ENCODE results near the gene LRRC23. TPM values are rescaled to one million over a fixed set of nuclear protein-coding genes. Genes with fewer than 3 reads are reported as not detected.

Gene LRRC23
- polyA plus RNA-seq, 2 of the 4 experiments (the other 2 are of a cell fraction): 19.1 to 33.3 TPM

DNA sequence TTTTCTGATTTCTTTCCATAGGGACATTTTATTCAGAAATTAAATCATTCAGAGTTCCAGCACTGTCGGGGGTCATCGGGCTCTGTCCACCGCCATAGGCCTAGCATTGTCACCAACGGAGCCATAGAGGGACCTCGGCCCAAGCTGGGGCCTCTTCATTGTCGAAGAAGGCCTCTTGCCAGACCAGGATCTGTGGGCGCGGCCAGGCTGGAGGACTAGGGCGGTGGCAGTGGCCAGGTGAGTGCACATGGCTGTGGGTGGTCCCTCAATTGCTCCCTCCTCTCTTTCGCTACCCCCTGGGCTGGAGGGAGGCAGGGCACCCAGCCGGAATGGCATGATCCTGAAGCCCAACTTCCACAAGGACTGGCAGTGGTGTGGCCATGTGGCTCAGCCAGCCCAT, 20.9 kb upstream of the LRRC23 start:
- DNase-seq (ENCODE audit: low read depth in 1 of 2, low spot score in 1 of 2): no peak
- no peak for FAIRE-seq
- no peak for ATAC-seq
- no peaks in the 10 kb centered on the region for H3K9me3 ChIP-seq
- POLR2A ChIA-PET: no interaction called here
- no peak for TF ChIP-seq NPAS2 (CRISPR knock-in tag; IDR thresholded peaks at IDR 0.05; ENCODE audit: borderline replicate concordance)
- no peak overlapping the region for H3K4me3 ChIP-seq
- 96% methylated on average over 11 of the region's 11 CpGs for WGBS (ENCODE audit: missing lambda C conversion rate)
- CTCF ChIA-PET: interaction anchor here (1.1 to 17.9 kb wide), 3 partner anchors 7 to 13 kb away, joined by 4 to 399 read pairs (median 136); partner anchors contain the start of gene SPSB2
- H3K27ac ChIP-seq: peak overlapping the region; percentile 84 to 91; a peak in 3 of 6 replicates
- H3K4me1 ChIP-seq: peaks cover 64% of the 10 kb centered on the region
- no peak overlapping the region for H3K4me2 ChIP-seq

DNA sequence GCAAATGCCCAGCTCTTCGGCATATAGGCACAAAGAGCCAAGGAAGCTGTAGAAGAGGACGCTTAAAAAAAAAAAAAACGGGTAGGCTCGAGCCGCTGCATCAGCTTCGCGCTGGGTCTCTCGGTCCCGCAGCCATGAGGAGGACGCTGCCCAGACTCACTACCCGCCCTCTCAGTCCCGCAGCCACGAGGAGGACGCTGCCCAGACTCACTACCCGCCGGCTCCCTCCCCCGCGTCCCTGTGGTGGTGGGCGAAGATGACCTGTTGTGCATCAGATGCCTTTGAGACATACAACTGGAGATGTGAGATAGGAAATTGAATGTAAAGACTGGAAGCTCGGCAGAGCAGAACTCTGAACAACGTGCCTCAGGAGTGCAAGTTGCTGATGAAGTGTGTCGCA, 20.1 kb upstream of the LRRC23 start:
- H3K4me2 ChIP-seq: no peak overlapping the region
- peak overlapping the region; percentile 84 to 91; a peak in 4 of 6 replicates for H3K27ac ChIP-seq
- POLR2A ChIA-PET: interaction anchor here (0.7 to 1.4 kb wide), 2 partner anchors 11 to 18 kb away, joined by 4 to 6 read pairs; partner anchors contain the start of gene SPSB2
- TF ChIP-seq EHMT2 (IDR thresholded peaks at IDR 0.05; ENCODE audit: low read depth) (no peak), MYC (IDR thresholded peaks at IDR 0.05; ENCODE audit: borderline replicate concordance, low read length) (no peak), NR3C1 (IDR thresholded peaks at IDR 0.05) (no peak), CHD2 (IDR thresholded peaks at IDR 0.05; ENCODE audit: low read length, partially characterized antibody) (no peak), JUN (IDR thresholded peaks at IDR 0.05) (no peak), FOSL2 (IDR thresholded peaks at IDR 0.05) (no peak), FOSL2 (CRISPR knock-in tag; IDR thresholded peaks at IDR 0.05) (no peak), POLR2AphosphoS2 (conservative IDR thresholded peaks at IDR 0.05; ENCODE audit: low read length) (no peak), FOXS1 (CRISPR knock-in tag; IDR thresholded peaks at IDR 0.05) (no peak), CEBPB (IDR thresholded peaks at IDR 0.05) (no peak), HDAC2 (IDR thresholded peaks at IDR 0.05) (no peak), HEYL (CRISPR knock-in tag; IDR thresholded peaks at IDR 0.05) (no peak), KDM1A (IDR thresholded peaks at IDR 0.05; ENCODE audit: low read depth) (no peak), TFCP2L1 (CRISPR knock-in tag; IDR thresholded peaks at IDR 0.05) (no peak), ZSCAN20 (CRISPR knock-in tag; IDR thresholded peaks at IDR 0.05) (no peak), MAX (IDR thresholded peaks at IDR 0.05) (no peak), CHD4 (IDR thresholded peaks at IDR 0.05; ENCODE audit: borderline replicate concordance) (no peak), BCL3 (IDR thresholded peaks at IDR 0.05) (no peak)
- TF ChIP-seq, protein P1, sequence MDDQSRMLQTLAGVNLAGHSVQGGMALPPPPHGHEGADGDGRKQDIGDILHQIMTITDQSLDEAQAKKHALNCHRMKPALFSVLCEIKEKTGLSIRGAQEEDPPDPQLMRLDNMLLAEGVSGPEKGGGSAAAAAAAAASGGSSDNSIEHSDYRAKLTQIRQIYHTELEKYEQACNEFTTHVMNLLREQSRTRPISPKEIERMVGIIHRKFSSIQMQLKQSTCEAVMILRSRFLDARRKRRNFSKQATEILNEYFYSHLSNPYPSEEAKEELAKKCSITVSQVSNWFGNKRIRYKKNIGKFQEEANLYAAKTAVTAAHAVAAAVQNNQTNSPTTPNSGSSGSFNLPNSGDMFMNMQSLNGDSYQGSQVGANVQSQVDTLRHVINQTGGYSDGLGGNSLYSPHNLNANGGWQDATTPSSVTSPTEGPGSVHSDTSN (IDR thresholded peaks at IDR 0.05): no peak
- TF ChIP-seq, protein P2, sequence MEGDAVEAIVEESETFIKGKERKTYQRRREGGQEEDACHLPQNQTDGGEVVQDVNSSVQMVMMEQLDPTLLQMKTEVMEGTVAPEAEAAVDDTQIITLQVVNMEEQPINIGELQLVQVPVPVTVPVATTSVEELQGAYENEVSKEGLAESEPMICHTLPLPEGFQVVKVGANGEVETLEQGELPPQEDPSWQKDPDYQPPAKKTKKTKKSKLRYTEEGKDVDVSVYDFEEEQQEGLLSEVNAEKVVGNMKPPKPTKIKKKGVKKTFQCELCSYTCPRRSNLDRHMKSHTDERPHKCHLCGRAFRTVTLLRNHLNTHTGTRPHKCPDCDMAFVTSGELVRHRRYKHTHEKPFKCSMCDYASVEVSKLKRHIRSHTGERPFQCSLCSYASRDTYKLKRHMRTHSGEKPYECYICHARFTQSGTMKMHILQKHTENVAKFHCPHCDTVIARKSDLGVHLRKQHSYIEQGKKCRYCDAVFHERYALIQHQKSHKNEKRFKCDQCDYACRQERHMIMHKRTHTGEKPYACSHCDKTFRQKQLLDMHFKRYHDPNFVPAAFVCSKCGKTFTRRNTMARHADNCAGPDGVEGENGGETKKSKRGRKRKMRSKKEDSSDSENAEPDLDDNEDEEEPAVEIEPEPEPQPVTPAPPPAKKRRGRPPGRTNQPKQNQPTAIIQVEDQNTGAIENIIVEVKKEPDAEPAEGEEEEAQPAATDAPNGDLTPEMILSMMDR (IDR thresholded peaks at IDR 0.05): no peak
- no peaks in the 10 kb centered on the region for H3K9me3 ChIP-seq
- CTCF ChIA-PET: interaction anchor here (0.6 to 17.9 kb wide), 5 partner anchors 6 to 1049 kb away, joined by 3 to 399 read pairs (median 4); partner anchors contain the start of gene SPSB2
- FAIRE-seq (no peak), ATAC-seq (no peak), DNase-seq (ENCODE audit: low read depth in 1 of 2, low spot score in 1 of 2) (no peak)
- H3K4me1 ChIP-seq: peaks cover 60% of the 10 kb centered on the region
- H3K4me3 ChIP-seq: no peak overlapping the region
- 88% methylated on average over 22 of the region's 22 CpGs for WGBS (ENCODE audit: missing lambda C conversion rate)

All from A549 (cell line).